Inflammatory macrophage treated with lipopolysaccharide for 1 hour (primary cell): ENCODE results near the gene RAB6B.
A peak's percentile ranks its signal among the peaks of the same experiment; 100 is the strongest.

Experiments
- DNase-seq, 2 donors: peaks; one replicate each; pipeline ENCODE4 v3.0.0-alpha.2; 2020 to 2022

The RAB6B gene

GRCh38 chr3:133880886-133881455, 14.7 kb downstream of the RAB6B start:
- no peak for DNase-seq

GRCh38 chr3:133880287-133880686, 15.4 kb downstream of the RAB6B start:
- no peak for DNase-seq

GRCh38 chr3:133878518-133878917, 17.2 kb downstream of the RAB6B start:
- no peak for DNase-seq

- no peak for DNase-seq
Measured at GRCh38 chr3:133877221-133877620, 18.5 kb downstream of the RAB6B start.

- DNase-seq = no peak
Measured at GRCh38 chr3:133874761-133875438, 20.8 kb downstream of the RAB6B start.

GRCh38 chr3:133874344-133874743, 21.3 kb downstream of the RAB6B start:
- no peak for DNase-seq

GRCh38 chr3:133872781-133873180, 22.9 kb downstream of the RAB6B start:
- DNase-seq = no peak

GRCh38 chr3:133872161-133872560, 23.5 kb downstream of the RAB6B start:
- no peak for DNase-seq

- no peak for DNase-seq
Measured at GRCh38 chr3:133871368-133872090, 24.2 kb downstream of the RAB6B start.

- DNase-seq = no peak
Measured at GRCh38 chr3:133870822-133871221, 24.9 kb downstream of the RAB6B start.

GRCh38 chr3:133869586-133869985, 26.1 kb downstream of the RAB6B start:
- DNase-seq = no peak

GRCh38 chr3:133868758-133869475, 26.8 kb downstream of the RAB6B start:
- no peak for DNase-seq

- DNase-seq = no peak
Measured at GRCh38 chr3:133868186-133868585, 27.5 kb downstream of the RAB6B start.

- no peak for DNase-seq
Measured at GRCh38 chr3:133866141-133866540, 29.5 kb downstream of the RAB6B start.

GRCh38 chr3:133865136-133865855, 30.4 kb downstream of the RAB6B start:
- no peak for DNase-seq

- DNase-seq = no peak
Measured at GRCh38 chr3:133864616-133865015, 31.1 kb downstream of the RAB6B start.

GRCh38 chr3:133863911-133864310, 31.8 kb downstream of the RAB6B start:
- no peak for DNase-seq

GRCh38 chr3:133862161-133862560, 33.5 kb downstream of the RAB6B start:
- no peak for DNase-seq

- no peak for DNase-seq
Measured at GRCh38 chr3:133860519-133860918, 35.2 kb downstream of the RAB6B start.

- no peak for DNase-seq
Measured at GRCh38 chr3:133859381-133860234, 36.1 kb downstream of the RAB6B start.

- peak in 1 of 2 donors; percentile 1 for DNase-seq
Measured at GRCh38 chr3:133857767-133858166, 37.9 kb downstream of the RAB6B start.

GRCh38 chr3:133856316-133856715, 39.4 kb downstream of the RAB6B start:
- DNase-seq = no peak
